Osteoblast (primary cell): ENCODE measurements around the gene ZNF560. TPM values are rescaled to one million over a fixed set of nuclear protein-coding genes. Genes with fewer than 3 reads are reported as not detected.
"Not testable (repeated sequence)": the region's sequence is repeated elsewhere in the genome, so short reads cannot be mapped to it uniquely, and the experiment has no call there.

Source experiments
- DNase-seq: peaks from one replicate; pipeline ENCODE4 v3.0.0; 2011; ENCODE audit warnings: low spot score, mixed read lengths; ENCODE audit not compliant: insufficient read length; ENCODE audit errors: missing footprints
- H2AFZ ChIP-seq: 2 replicates; pipeline ENCODE4 v1.6.0; 2011; ENCODE audit warnings: mild to moderate bottlenecking, low read length
- H3K27ac ChIP-seq: 2 replicates; pipeline ENCODE4 v1.5.1; 2011; ENCODE audit warnings: mild to moderate bottlenecking, low read depth, low read length, moderate library complexity
- H3K27me3 ChIP-seq: 2 replicates; pipeline ENCODE4 v1.6.0; 2012; ENCODE audit warnings: mild to moderate bottlenecking, control low read depth, inconsistent platforms, low read length, moderate library complexity; ENCODE audit not compliant: insufficient read depth
- H3K36me3 ChIP-seq: 2 replicates; pipeline ENCODE4 v1.5.1; 2011; ENCODE audit warnings: mild to moderate bottlenecking, low read length, control low read depth, moderate library complexity; ENCODE audit not compliant: insufficient read depth
- H3K4me1 ChIP-seq: 2 replicates; pipeline ENCODE4 v1.5.1; 2011; ENCODE audit warnings: mild to moderate bottlenecking, low read length, control low read depth, moderate library complexity; ENCODE audit not compliant: insufficient read depth
- H3K4me2 ChIP-seq: 2 replicates; pipeline ENCODE4 v1.6.0; 2011; ENCODE audit warnings: mild to moderate bottlenecking, low read length; ENCODE audit not compliant: insufficient read depth
- H3K4me3 ChIP-seq: fragments of 200-600 bp; sonication (generic); 3 replicates; pipeline ENCODE4 v1.5.1; 2012; ENCODE audit warnings: mild to moderate bottlenecking, low read length, inconsistent platforms; ENCODE audit not compliant: insufficient read depth
- H3K79me2 ChIP-seq: 2 replicates; pipeline ENCODE4 v1.6.0; 2012; ENCODE audit warnings: mild to moderate bottlenecking, low read length, control low read depth, inconsistent platforms; ENCODE audit not compliant: insufficient read depth
- H3K9me3 ChIP-seq: 2 replicates; pipeline ENCODE4 v1.5.1; 2011; ENCODE audit warnings: low read depth, low read length, control low read depth
- H4K20me1 ChIP-seq: 2 replicates; pipeline ENCODE4 v1.6.0; 2012; ENCODE audit warnings: mild to moderate bottlenecking, low read length, control low read depth; ENCODE audit not compliant: insufficient read depth
- total RNA-seq: library from RNA; depleted of rRNA; stranded (reverse); fragments of >200 nt; gene quantifications from 2 replicates; pipeline ENCODE4 v1.2.3, GENCODE V29; 2012
- TF ChIP-seq, protein P1 (sequence below): IDR thresholded peaks from 2 replicates; pipeline ENCODE4 v1.5.1; 2011; ENCODE audit warnings: mild to moderate bottlenecking, low read depth, low read length, moderate library complexity; ENCODE audit errors: extremely low read depth

Gene ZNF560
- total RNA-seq: 0.29 and 0.36 TPM in 2 replicates

DNA sequence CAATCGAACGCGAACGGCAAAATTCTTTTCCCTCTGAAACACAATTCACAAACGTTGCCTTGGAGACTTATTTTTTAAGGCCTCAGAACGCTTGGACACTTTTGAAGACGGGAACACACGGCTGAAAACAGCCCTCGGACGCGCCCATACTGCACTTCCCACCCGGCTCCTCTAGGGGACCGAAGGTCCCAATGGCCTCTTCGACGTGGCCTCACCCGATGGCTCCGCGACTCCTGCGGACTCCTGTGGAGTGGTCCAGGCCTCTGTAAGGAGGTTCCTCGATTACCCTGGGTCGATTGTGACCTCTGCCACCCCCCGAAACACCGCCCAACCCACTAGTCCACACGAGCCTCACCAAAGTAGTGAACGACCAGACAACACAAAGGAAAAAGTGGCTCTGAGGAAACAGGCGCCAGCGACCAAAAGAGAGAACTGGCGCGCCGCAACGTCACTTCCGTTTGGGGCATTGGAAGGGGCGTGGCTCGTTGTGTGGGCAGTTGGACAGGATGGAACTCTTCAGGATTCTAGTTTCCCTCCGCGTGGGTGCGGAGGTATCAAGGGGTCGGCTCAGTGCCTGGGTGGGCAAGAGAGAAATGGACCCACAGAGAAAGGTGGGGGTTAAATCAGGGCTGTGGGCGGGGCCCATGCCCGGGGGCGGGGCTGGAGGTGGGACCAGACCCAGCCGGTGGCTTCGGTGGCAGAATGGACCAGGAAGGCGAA lies at the start of gene ZNF560:
Gene ZNF560, minus strand, starts transcription at position 434 of the 720 bp plus-strand sequence. CDS start 23,303 bp downstream, outside the sequence.
- peak within 1 kb of the TSS; percentile 86 for H2AFZ ChIP-seq
- H3K27me3 ChIP-seq: no peaks in the 10 kb centered on the region
- H4K20me1 ChIP-seq: no peaks in the 10 kb centered on the region
- H3K4me3 ChIP-seq: peak within 1 kb of the TSS; percentile 64
- TF ChIP-seq, protein P1, sequence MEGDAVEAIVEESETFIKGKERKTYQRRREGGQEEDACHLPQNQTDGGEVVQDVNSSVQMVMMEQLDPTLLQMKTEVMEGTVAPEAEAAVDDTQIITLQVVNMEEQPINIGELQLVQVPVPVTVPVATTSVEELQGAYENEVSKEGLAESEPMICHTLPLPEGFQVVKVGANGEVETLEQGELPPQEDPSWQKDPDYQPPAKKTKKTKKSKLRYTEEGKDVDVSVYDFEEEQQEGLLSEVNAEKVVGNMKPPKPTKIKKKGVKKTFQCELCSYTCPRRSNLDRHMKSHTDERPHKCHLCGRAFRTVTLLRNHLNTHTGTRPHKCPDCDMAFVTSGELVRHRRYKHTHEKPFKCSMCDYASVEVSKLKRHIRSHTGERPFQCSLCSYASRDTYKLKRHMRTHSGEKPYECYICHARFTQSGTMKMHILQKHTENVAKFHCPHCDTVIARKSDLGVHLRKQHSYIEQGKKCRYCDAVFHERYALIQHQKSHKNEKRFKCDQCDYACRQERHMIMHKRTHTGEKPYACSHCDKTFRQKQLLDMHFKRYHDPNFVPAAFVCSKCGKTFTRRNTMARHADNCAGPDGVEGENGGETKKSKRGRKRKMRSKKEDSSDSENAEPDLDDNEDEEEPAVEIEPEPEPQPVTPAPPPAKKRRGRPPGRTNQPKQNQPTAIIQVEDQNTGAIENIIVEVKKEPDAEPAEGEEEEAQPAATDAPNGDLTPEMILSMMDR: no peak
- no peak within 1 kb of the TSS for H3K27ac ChIP-seq
- H3K36me3 ChIP-seq: no peaks in the 10 kb centered on the region
- no peaks in the 10 kb centered on the region for H3K4me1 ChIP-seq
- peak within 1 kb of the TSS; percentile 40 for H3K4me2 ChIP-seq
- no peak for DNase-seq
- H3K9me3 ChIP-seq: no peaks in the 10 kb centered on the region
- no peaks in the 10 kb centered on the region for H3K79me2 ChIP-seq

DNA sequence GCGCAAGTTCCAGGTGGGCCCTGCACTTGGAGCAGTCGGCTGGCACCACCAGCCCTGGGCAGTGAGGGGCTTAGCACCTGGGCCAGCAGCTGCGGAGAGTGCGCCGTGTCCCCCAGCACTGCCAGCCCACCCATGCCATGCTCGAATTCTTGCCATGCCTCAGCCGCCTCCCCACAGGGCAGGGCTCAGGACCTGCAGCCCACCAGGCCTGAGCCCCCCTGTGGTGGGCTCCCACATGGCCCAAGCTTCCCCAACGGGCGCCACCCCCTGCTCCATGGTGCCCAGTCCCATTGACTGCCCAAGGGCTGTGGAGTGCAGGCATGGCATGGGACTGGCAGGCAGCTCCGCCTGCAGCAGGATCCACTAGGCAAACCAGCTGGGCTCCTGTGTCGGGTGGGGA lies 49.5 kb upstream of the ZNF560 start:
- TF ChIP-seq, protein P1: no peak
- no peak overlapping the region for H3K4me3 ChIP-seq

DNA sequence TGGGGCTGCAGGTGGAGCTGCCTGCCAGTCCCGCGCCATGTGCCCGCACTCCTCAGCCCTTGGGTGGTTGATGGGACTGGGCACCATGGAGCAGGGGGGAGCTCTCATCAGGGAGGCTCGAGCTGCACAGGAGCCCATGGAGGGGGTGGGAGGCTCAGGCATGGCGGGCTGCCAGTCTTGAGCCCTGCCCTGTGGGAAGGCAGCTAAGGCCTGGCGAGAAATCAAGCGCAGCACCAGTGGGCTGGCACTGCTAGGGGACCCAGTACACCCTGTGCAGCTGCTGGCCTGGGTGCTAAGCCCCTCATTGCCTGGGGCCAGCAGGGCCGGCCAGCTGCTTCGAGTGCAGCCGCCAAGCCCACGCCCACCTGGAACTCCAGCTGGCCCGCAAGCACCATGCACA lies 42.9 kb upstream of the ZNF560 start:
- not testable (repeated sequence) for H3K4me1 ChIP-seq

More for the DNA sequence above, 49.5 kb upstream of the ZNF560 start:
- no peaks in the 10 kb centered on the region for H3K79me2 ChIP-seq
- H3K36me3 ChIP-seq: no peaks in the 10 kb centered on the region
- H3K4me1 ChIP-seq: no peaks in the 10 kb centered on the region
- H3K27me3 ChIP-seq: no peaks in the 10 kb centered on the region
- H3K9me3 ChIP-seq: no peaks in the 10 kb centered on the region
- H2AFZ ChIP-seq: no peak overlapping the region
- no peak overlapping the region for H3K4me2 ChIP-seq
- no peak for DNase-seq
- no peak overlapping the region for H3K27ac ChIP-seq
- no peaks in the 10 kb centered on the region for H4K20me1 ChIP-seq

DNA sequence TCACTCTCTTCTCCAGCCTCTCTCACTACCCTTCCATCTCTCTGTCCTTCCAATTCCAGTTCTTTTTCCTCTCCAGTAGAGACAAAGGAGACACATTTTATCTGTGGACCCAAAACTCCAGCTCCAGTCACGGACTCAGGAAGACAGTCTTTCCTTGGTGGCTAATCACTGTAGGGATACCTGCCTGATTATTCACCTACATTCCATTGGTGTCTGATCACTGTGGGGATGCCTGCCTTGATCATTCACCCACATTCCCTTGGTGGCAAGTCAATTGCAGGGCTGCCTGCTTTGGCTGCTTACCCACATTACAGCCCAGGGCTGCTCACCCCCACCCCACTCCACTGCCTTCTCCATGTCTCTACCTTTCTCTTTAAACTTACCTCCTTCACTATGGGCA lies 41.5 kb upstream of the ZNF560 start:
- H2AFZ ChIP-seq, H3K27me3 ChIP-seq, H3K4me2 ChIP-seq, DNase-seq, H3K4me1 ChIP-seq, H3K27ac ChIP-seq, H4K20me1 ChIP-seq, H3K4me3 ChIP-seq, H3K9me3 ChIP-seq: not testable (repeated sequence)
- peaks cover 16% of the 10 kb centered on the region for H3K36me3 ChIP-seq
- H3K79me2 ChIP-seq: peaks cover 28% of the 10 kb centered on the region

More for the DNA sequence above, 42.9 kb upstream of the ZNF560 start:
- H3K36me3 ChIP-seq, H2AFZ ChIP-seq, H4K20me1 ChIP-seq, H3K9me3 ChIP-seq, H3K4me3 ChIP-seq, DNase-seq, H3K27ac ChIP-seq, H3K27me3 ChIP-seq, H3K4me2 ChIP-seq: not testable (repeated sequence)
- H3K79me2 ChIP-seq: peaks cover 21% of the 10 kb centered on the region

DNA sequence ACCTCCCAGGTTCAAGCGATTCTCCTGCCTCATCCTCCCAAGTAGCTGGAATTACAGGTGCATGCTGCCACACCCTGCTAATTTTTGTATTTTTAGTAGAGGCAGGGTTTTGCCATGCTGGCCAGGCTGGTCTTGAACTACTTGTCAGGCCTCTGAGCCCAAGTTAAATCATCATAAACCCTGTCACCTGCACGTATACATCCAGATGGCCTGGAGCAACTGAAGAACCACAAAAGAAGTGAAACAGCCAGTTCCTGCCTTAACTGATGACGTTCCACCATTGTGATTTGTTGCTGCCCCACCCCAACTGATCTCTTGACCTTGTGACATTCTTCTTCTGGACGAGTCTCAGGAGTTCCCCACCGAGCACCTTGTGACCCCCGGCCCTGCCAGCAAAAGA lies 40.8 kb upstream of the ZNF560 start:
- Histone ChIP-seq H3K36me3 (peaks cover 23% of the 10 kb centered on the region), H3K79me2 (peaks cover 28% of the 10 kb centered on the region), H3K4me2 (peak overlapping the region; percentile 90), H3K27ac (peak overlapping the region; percentile 92), H2AFZ (peak overlapping the region; percentile 99)
- H4K20me1 ChIP-seq, H3K4me3 ChIP-seq, H3K27me3 ChIP-seq, DNase-seq, H3K4me1 ChIP-seq, H3K9me3 ChIP-seq: not testable (repeated sequence)
